IMR-90 (cell line): ENCODE results near the gene SLC27A4. TPM values are rescaled to one million over a fixed set of nuclear protein-coding genes. Genes with fewer than 3 reads are reported as not detected.

Experiments used
- ATAC-seq: fragments of 200-7000 bp; cut with Tn5 transposase; 2 replicates; pipeline ENCODE4 v1.9.1; 2020; ENCODE audit warnings: low read depth, mild to moderate bottlenecking, moderate library complexity
- BruUV-seq: library from RNA; stranded (reverse); fragments of 400-500 nt; replicated peaks from 2 replicates; lab custom pipeline; 2021; lab: Mats Ljungman, UMichigan
- CTCF ChIA-PET: fragments of 300-600 bp; formaldehyde crosslinking; extraction: SDS; loops from one replicate; lab custom pipeline; 2021; ENCODE audit warnings: antibody characterized with exemption; lab: Yijun Ruan, JAX
- POLR2A ChIA-PET: fragments of 300-600 bp; sonication (Branson Sonifier 250); formaldehyde crosslinking; loops from one replicate; lab custom pipeline; 2022; ENCODE audit warnings: antibody characterized with exemption; ENCODE audit not compliant: unreplicated experiment; lab: Charles Lee
- DNase-seq: peaks from one replicate; pipeline ENCODE4 v3.0.0; 2013
- H2AFZ ChIP-seq: replicated peaks from 2 replicates; pipeline ENCODE3; 2013; ENCODE audit warnings: low read length, mild to moderate bottlenecking; ENCODE audit not compliant: poor library complexity
- H2AK5ac ChIP-seq: 2 replicates; pipeline ENCODE4 v1.6.1; 2013; ENCODE audit warnings: low read depth, low read length, inconsistent platforms
- H2AK9ac ChIP-seq: replicated peaks from 2 replicates; pipeline ENCODE3; 2013; ENCODE audit warnings: mild to moderate bottlenecking, low read depth, low read length, moderate library complexity; ENCODE audit not compliant: poor library complexity
- H2BK120ac ChIP-seq: 2 replicates; pipeline ENCODE4 v1.6.1; 2013; ENCODE audit warnings: low read depth, low read length, inconsistent platforms
- H2BK15ac ChIP-seq: 3 replicates; pipeline ENCODE4 v1.6.1; 2013; ENCODE audit warnings: low read depth, low read length, inconsistent platforms
- H2BK20ac ChIP-seq: 2 replicates; pipeline ENCODE4 v1.6.1; 2013; ENCODE audit warnings: low read depth, mild to moderate bottlenecking, inconsistent platforms, low read length, moderate library complexity
- H2BK5ac ChIP-seq: 2 replicates; pipeline ENCODE4 v1.6.1; 2013; ENCODE audit warnings: mild to moderate bottlenecking, low read depth, low read length, inconsistent platforms; ENCODE audit not compliant: poor library complexity, severe bottlenecking
- H3K14ac ChIP-seq: replicated peaks from 2 replicates; pipeline ENCODE4 v1.6.1; 2013; ENCODE audit warnings: low read depth, low read length, inconsistent platforms
- H3K18ac ChIP-seq: 2 replicates; pipeline ENCODE4 v1.6.1; 2013; ENCODE audit warnings: low read depth, low read length, control low read depth
- H3K23ac ChIP-seq: 2 replicates; pipeline ENCODE4 v1.6.1; 2013; ENCODE audit warnings: low read depth, low read length, inconsistent platforms
- H3K27ac ChIP-seq: 2 replicates; pipeline ENCODE4 v1.5.1; 2013; ENCODE audit warnings: mild to moderate bottlenecking, control low read depth, low read length; ENCODE audit not compliant: insufficient read depth
- H3K27me3 ChIP-seq: 2 replicates; pipeline ENCODE4 v1.6.1; 2013; ENCODE audit warnings: low read length; ENCODE audit not compliant: control insufficient read depth, insufficient read depth
- H3K36me3 ChIP-seq: 2 replicates; pipeline ENCODE4 v1.6.1; 2013; ENCODE audit warnings: low read length, mixed read lengths; ENCODE audit not compliant: control insufficient read depth, insufficient read depth
- H3K4ac ChIP-seq: 2 replicates; pipeline ENCODE4 v1.6.1; 2013; ENCODE audit warnings: low read depth, low read length, inconsistent platforms
- H3K4me1 ChIP-seq: 2 replicates; pipeline ENCODE4 v1.6.1; 2013; ENCODE audit warnings: low read length, mixed read lengths; ENCODE audit not compliant: control insufficient read depth, insufficient read depth
- H3K4me2 ChIP-seq: 2 replicates; pipeline ENCODE4 v1.6.1; 2013; ENCODE audit warnings: low read depth, mild to moderate bottlenecking, control low read depth, low read length, moderate library complexity
- H3K4me3 ChIP-seq: 2 replicates; pipeline ENCODE4 v1.5.1; 2013; ENCODE audit warnings: low read depth, mild to moderate bottlenecking, control low read depth, low read length, moderate library complexity; ENCODE audit not compliant: insufficient read depth
- H3K56ac ChIP-seq: 2 replicates; pipeline ENCODE4 v1.6.1; 2013; ENCODE audit warnings: low read length, inconsistent platforms; ENCODE audit not compliant: insufficient read depth; ENCODE audit errors: extremely low read depth
- H3K79me1 ChIP-seq, 2 experiments: 2 replicates each; pipeline ENCODE4 v1.6.1; 2013; ENCODE audit warnings: low read length in 2 of 2, inconsistent platforms in 1 of 2, low read depth in 1 of 2
- H3K9ac ChIP-seq: 2 replicates; pipeline ENCODE4 v1.6.1; 2013; ENCODE audit warnings: low read depth, low read length, control low read depth
- H3K9me1 ChIP-seq: 2 replicates; pipeline ENCODE4 v1.6.1; 2013; ENCODE audit warnings: low read length, inconsistent platforms; ENCODE audit not compliant: insufficient read depth
- H3K9me3 ChIP-seq: 2 replicates; pipeline ENCODE4 v1.6.1; 2013; ENCODE audit warnings: low read length; ENCODE audit not compliant: control insufficient read depth, insufficient read depth
- H4K20me1 ChIP-seq: 2 replicates; pipeline ENCODE4 v1.6.1; 2013; ENCODE audit warnings: low read length, inconsistent platforms; ENCODE audit not compliant: insufficient read depth
- H4K5ac ChIP-seq: 2 replicates; pipeline ENCODE4 v1.6.1; 2013; ENCODE audit warnings: mild to moderate bottlenecking, low read depth, low read length, control low read depth
- H4K8ac ChIP-seq, 2 experiments: 2 replicates each; pipeline ENCODE4 v1.6.1; 2013; ENCODE audit warnings: low read depth in 2 of 2, low read length in 2 of 2, control low read depth in 1 of 2, inconsistent platforms in 1 of 2
- H4K91ac ChIP-seq: 2 replicates; pipeline ENCODE4 v1.6.1; 2013; ENCODE audit warnings: low read depth, low read length, inconsistent platforms; ENCODE audit not compliant: insufficient read depth
- CEBPB ChIP-seq: IDR thresholded peaks from 2 replicates; pipeline ENCODE4 v1.6.1; 2012; ENCODE audit warnings: low read depth, low read length, improper control_type of control experiment
- CHD1 ChIP-seq: IDR thresholded peaks from 2 replicates; pipeline ENCODE4 v1.6.1; 2012; ENCODE audit warnings: low read depth, low read length, improper control_type of control experiment
- MAZ ChIP-seq: IDR thresholded peaks from 2 replicates; pipeline ENCODE4 v1.6.1; 2012; ENCODE audit warnings: low read depth, mild to moderate bottlenecking, low read length, improper control_type of control experiment, moderate library complexity, borderline replicate concordance
- RAD21 ChIP-seq: IDR thresholded peaks from 2 replicates; pipeline ENCODE4 v1.6.1; 2012; ENCODE audit warnings: low read length, improper control_type of control experiment
- SMC3 ChIP-seq: fragments of 150-350 bp; IDR thresholded peaks from 2 replicates; pipeline ENCODE4 v1.6.1; 2016; ENCODE audit warnings: low read depth, mild to moderate bottlenecking, antibody characterized with exemption, low read length, moderate library complexity
- WGBS, 2 experiments: methylation state at CpG; one replicate each; pipeline versions ENCODE4 v1.1.5 to v1.1.7; 2013; ENCODE audit warnings: missing lambda C conversion rate in 2 of 2; ENCODE audit not compliant: insufficient read length in 1 of 2; ENCODE audit errors: extremely low coverage in 2 of 2; 5-methylcytosine and 5-hydroxymethylcytosine counted together
- dilution Hi-C: fragments of 300-500 bp; cut with HindIII; formaldehyde crosslinking; loops from one replicate; pipeline ENCODE4 v1.14.3; 2018; ENCODE audit warnings: low sequenced_read_pairs; ENCODE audit not compliant: unreplicated experiment
- in situ Hi-C: fragments of 300-500 bp; cut with MboI; formaldehyde crosslinking; loops from 3 replicates; pipeline ENCODE4 v1.14.3; 2019; ENCODE audit warnings: low sequenced_read_pairs, inconsistent platforms, mixed read lengths
- intact Hi-C: fragments of 100-400 bp; cut with micrococcal nuclease; formaldehyde crosslinking; loops from 2 replicates; pipeline ENCODE4 v1.10.0; 2022
- polyA plus RNA-seq, 3 experiments: library from polyadenylated mRNA; depleted of rRNA; stranded (reverse); fragments of >200 nt; gene quantifications; 2 replicates each; pipeline ENCODE4 v1.2.3, GENCODE V29; 2012; ENCODE audit warnings: low replicate concordance in 1 of 3
- total RNA-seq: library from RNA; depleted of rRNA; stranded (reverse); fragments of >200 nt; gene quantifications from 2 replicates; pipeline ENCODE4 v1.2.3, GENCODE V29; 2012

Gene SLC27A4
- total and polyA plus RNA-seq, 2 of the 4 experiments (the other 2 are of a cell fraction), result 9.7 to 13.7 TPM

- ChIA-PET POLR2A (no interaction called here), CTCF (no interaction called here)
- intact Hi-C loops (no loop called here), dilution Hi-C loops (no loop called here), in situ Hi-C loops (no loop called here)
- no peak for TF ChIP-seq RAD21
- TF ChIP-seq CHD1, result no peak
- TF ChIP-seq CEBPB, result no peak
- no peak for TF ChIP-seq MAZ
- no peak for TF ChIP-seq SMC3
- H3K18ac ChIP-seq, result no peak overlapping the region
- H3K56ac ChIP-seq, result no peak overlapping the region
- H3K4me2 ChIP-seq, result no peak overlapping the region
- H4K5ac ChIP-seq, result no peak overlapping the region
- H3K9me1 ChIP-seq, result no peaks in the 10 kb centered on the region
- H3K14ac ChIP-seq, result no peak overlapping the region
- H2BK15ac ChIP-seq, result no peak overlapping the region
- H3K4me1 ChIP-seq, result no peaks in the 10 kb centered on the region
- H3K27ac ChIP-seq, result no peak overlapping the region
- WGBS, 2 experiments, result 70% methylated on average over 35 of the region's 56 CpGs; no CpG with 5 or more reads in 1 of the 2 experiments
- no peak overlapping the region for H3K9ac ChIP-seq
- peaks cover 19% of the 10 kb centered on the region for H3K36me3 ChIP-seq
- H4K8ac ChIP-seq, result no peak overlapping the region
- no TSS peak for BruUV-seq
- no peak overlapping the region for H4K91ac ChIP-seq
- no peak overlapping the region for H2AK9ac ChIP-seq
- H2BK5ac ChIP-seq, result no peak overlapping the region
- H4K20me1 ChIP-seq, result no peaks in the 10 kb centered on the region; the same call in none of the 2 replicates
- no peak overlapping the region for H3K4ac ChIP-seq
- no peak for ATAC-seq
- no peak overlapping the region for H3K4me3 ChIP-seq
- no peak overlapping the region for H3K23ac ChIP-seq
- DNase-seq, result no peak
- no peak overlapping the region for H2AFZ ChIP-seq
- no peaks in the 10 kb centered on the region for H3K9me3 ChIP-seq
- H2BK20ac ChIP-seq, result no peak overlapping the region
- no peak overlapping the region for H2AK5ac ChIP-seq
- H3K27me3 ChIP-seq, result peaks cover 16% of the 10 kb centered on the region
- H3K79me1 ChIP-seq, result no peaks in the 10 kb centered on the region
- H2BK120ac ChIP-seq, result no peak overlapping the region
These were observed 52.9 kb downstream of the SLC27A4 start for GRCh38 chr9:128393145-128393775.
